Right ventricle myocardium inferior (tissue), 1 donor: Measurements from ENCODE around the gene VEZF1. TPM values are rescaled to one million over a fixed set of nuclear protein-coding genes. Genes with fewer than 3 reads are reported as not detected.

ENCODE experiments used
- ATAC-seq: fragments of 200-7000 bp; cut with Tn5 transposase; one replicate; pipeline ENCODE4 v1.9.1; 2020; ENCODE audit warnings: mild to moderate bottlenecking, moderate library complexity
- DNase-seq: peaks from one replicate; pipeline ENCODE4 v3.0.0; 2021; ENCODE audit errors: missing footprints
- intact Hi-C: fragments of 100-400 bp; cut with DNase I; formaldehyde crosslinking; loops from one replicate; pipeline ENCODE4 v1.11.0; 2022
- total RNA-seq: library from RNA; stranded (reverse); fragmentation: NEBNext Ultra II Directional; extraction: Animal tissue kit (Norgen Biotek cat#: 25700); gene quantifications from one replicate; pipeline ENCODE4 v1.2.1, GENCODE V29; 2021
- donor health status: DM: no; HTN: yes; CAD: no; lungs with severe emphysema.

VEZF1 gene
- total RNA-seq, 1 donor from 2014 or later = 74.2 TPM

DNA sequence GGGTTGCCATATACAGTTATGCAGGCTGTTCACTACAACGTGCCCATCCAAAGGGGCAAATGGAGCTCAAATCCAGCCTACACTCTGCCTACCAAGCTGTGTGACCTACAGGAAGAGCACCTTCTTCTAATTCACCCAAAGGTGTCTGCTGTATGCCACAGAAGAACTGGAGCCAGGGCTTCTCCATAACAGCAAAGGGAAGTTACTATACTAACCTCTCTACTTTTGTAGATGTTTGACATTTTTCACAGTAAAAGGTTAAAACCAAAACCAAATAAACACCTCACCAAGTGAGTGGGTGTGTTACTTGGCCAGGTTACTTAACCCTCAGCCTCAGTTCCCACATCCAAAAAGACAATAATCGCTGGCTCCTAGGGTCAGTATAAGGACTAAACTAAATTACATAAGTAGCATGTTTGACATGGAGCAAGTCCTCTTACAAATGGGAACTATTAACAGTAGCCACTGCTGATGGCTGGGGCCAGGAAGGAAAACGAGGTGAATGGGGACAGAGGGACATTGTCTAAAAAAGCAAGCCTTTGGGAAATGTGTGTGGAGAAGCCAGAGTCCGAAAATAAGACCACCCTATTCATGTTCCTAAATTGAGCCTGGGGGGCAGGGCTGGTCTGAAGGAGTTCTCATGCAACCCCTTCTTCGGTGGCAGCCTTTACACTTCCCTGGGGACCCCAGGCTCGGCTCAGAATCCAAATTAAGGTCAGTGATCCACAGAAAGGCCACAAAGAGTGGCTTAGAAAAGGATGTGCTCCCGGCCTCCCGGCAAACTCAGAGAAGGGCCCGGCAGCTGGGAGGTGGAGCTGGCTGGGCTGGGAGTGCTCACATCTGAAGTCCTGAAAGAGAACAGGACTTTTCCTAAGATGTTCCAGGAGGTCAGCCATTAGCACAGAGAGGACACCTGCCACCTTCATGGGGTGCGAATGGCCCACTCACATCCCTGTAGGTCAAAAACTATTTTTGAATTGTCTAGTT is 46.4 kb downstream of the VEZF1 start:
- ATAC-seq (no peak), DNase-seq (no peak)
- intact Hi-C loops = loop anchor here (2.0 kb wide), 1 partner anchor 43 kb away; no protein-coding TSS in a partner anchor

GRCh38 chr17:57940653-57941329 is 47.3 kb downstream of the VEZF1 start:
- peak; percentile 11 for ATAC-seq
- intact Hi-C loops = loop anchor here (2.0 kb wide), 1 partner anchor 42 kb away; no protein-coding TSS in a partner anchor
- no peak for DNase-seq

- DNase-seq = no peak
- no peak for ATAC-seq
- intact Hi-C loops = loop anchor here (2.0 kb wide), 1 partner anchor 41 kb away; no protein-coding TSS in a partner anchor
These were observed 47.8 kb downstream of the VEZF1 start for GRCh38 chr17:57940231-57940630.

- ATAC-seq (no peak), DNase-seq (peak; percentile 78)
- intact Hi-C loops = loop anchor here (2.0 kb wide), 1 partner anchor 41 kb away; no protein-coding TSS in a partner anchor
These were observed 48.3 kb downstream of the VEZF1 start for GRCh38 chr17:57939797-57940196.

- DNase-seq (no peak), ATAC-seq (no peak)
- intact Hi-C loops = no loop called here
These were observed 50.0 kb downstream of the VEZF1 start for GRCh38 chr17:57938061-57938502.

DNA sequence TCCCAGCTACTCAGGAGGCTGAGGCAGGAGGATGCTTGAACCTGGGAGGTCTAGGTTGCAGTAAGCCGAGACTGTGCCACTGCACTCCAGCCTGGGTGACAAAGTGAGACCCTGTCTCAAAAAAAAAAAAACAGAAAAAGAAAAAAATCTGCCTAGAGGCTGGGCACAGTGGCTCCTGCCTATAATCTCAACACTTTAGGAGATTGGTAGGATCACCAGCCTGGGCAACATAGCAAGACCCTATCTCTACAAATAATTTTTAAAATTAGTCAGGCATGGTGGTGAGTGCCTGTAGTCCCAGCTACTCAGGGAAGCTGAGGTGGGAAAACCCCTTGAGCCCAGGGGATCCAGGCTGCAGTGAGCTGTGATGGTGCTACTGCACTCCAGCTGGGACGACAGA is 50.6 kb downstream of the VEZF1 start:
- intact Hi-C loops = loop anchor here (2.0 kb wide), 1 partner anchor 23 kb away; no protein-coding TSS in a partner anchor
- ATAC-seq (no peak), DNase-seq (no peak)

GRCh38 chr17:57935833-57936807 is 51.9 kb downstream of the VEZF1 start:
- DNase-seq (peak; percentile 84), ATAC-seq (peak; percentile 90)
- intact Hi-C loops = loop anchor here (2.0 kb wide), 2 partner anchors 19 to 21 kb away; partner anchors contain the start of gene CUEDC1

- no peak for ATAC-seq
- DNase-seq = no peak
- intact Hi-C loops = no loop called here
These were observed 56.4 kb downstream of the VEZF1 start for GRCh38 chr17:57931488-57932137.

GRCh38 chr17:57930239-57930638 is 57.8 kb downstream of the VEZF1 start:
- no peak for DNase-seq
- intact Hi-C loops = no loop called here
- no peak for ATAC-seq

DNA sequence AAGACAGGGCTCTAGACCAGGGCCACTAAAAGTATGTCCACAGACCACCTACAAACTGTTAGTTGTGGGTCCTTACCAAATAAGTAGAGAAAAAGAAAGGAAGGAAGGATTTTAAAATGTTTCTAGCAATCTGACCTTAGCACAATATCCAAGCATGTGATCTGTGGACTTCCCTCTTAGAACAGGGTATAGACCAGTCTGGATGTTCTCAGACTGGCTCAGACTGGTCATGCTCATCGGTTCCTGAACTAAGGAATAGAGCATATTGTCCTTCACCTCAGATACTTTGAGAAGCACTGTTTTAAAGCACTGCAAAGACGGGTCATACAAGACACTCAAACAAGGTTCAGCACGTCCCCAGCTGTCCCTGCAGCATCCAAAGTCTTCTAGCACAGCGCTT is 58.7 kb downstream of the VEZF1 start:
- DNase-seq = no peak
- no peak for ATAC-seq
- intact Hi-C loops = no loop called here

DNA sequence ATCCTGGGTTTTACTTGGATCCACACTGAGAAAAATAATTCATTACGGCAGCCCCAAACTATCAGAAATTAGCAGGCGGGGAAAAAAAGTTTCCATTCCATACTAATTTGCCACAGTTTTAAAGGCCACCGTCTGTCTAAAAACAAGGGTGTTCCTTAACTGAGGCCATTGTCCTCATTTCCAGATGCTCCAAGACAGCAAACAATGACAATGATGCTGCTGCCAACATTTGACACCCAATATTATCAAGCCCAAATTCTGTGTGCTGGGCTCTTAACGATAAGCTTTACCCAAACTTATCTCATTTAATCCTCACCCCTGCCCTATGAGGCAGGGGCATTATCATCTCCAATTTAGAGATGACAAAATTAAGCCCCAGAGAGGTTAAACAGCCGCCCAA is 59.1 kb downstream of the VEZF1 start:
- intact Hi-C loops = no loop called here
- no peak for DNase-seq
- ATAC-seq = no peak

GRCh38 chr17:57927048-57927723 is 60.9 kb downstream of the VEZF1 start:
- intact Hi-C loops = no loop called here
- peak; percentile 75 for ATAC-seq
- DNase-seq = no peak

- ATAC-seq (no peak), DNase-seq (no peak)
- intact Hi-C loops = no loop called here
These were observed 61.4 kb downstream of the VEZF1 start for GRCh38 chr17:57926723-57927047.

- ATAC-seq (no peak), DNase-seq (no peak)
- intact Hi-C loops = no loop called here
These were observed 62.6 kb downstream of the VEZF1 start for GRCh38 chr17:57925361-57925990.

DNA sequence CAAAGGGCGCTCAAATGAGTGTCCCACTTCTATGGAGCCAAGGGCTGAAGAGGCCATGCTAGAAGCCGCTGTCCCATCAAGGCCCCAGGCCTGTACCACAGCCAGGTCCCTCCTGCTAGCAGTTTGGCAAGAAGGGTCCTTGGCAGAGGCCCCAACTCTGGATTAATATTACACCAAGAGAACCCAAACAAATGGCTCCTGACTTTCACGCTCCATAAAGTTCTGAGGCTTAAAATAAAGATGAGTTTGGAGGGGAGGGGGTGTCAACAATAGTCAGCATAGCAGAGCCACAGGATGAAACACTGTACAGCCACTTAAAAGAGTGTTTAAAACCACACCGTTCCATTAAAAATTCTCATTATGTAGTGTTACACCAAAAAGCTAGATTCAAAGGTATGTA is 63.4 kb downstream of the VEZF1 start:
- ATAC-seq = peak; percentile 38
- no peak for DNase-seq
- intact Hi-C loops = no loop called here
